Measurements from ENCODE around the gene NME7. TPM values are rescaled to one million over a fixed set of nuclear protein-coding genes. Genes with fewer than 3 reads are reported as not detected.

The NME7 gene
- total and polyA plus RNA-seq, 3 experiments from 2014 or later = 21.7 to 28.3 (median 25.3) TPM

DNA sequence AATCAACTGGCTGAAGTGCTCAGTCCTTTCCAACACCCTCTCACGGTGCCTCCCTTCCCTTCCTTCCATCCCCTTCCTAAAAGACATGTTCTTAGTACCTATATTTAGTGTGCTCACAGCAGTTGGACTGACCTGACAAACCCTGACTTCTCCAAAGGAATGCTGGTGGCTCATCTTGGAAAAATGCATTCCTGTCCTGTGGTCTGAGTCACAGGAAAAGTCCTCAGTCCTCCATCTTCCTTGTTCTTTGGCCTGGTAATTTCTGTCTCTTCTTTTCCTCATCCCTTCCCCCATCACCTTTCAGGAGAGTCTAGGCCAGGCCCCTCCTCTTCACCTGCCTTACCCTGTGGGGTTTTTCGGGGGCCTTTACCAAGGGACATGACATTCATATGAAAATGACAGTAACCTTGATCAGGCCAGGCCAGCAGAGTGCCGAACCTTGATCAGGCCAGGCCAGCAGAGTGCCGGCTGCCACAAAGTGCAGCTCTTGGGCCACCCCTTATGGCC, 253.9 kb downstream of the NME7 start:
- CTCF ChIA-PET = no interaction called here
- H3K36me3 ChIP-seq (ENCODE audit: insufficient read depth, low read length) = no peaks in the 10 kb centered on the region

GRCh38 chr1:169112241-169112640, 255.4 kb downstream of the NME7 start:
- H3K27me3 Mint-ChIP-seq = no peaks in the 10 kb centered on the region
- Histone ChIP-seq H3K9me3 (ENCODE audit: low read length) (no peaks in the 10 kb centered on the region), H3K4me3 (ENCODE audit: low read length) (no peak overlapping the region), H3K4me1 (ENCODE audit: insufficient read depth, low read length) (peaks cover 20% of the 10 kb centered on the region), H3K27ac (ENCODE audit: low read depth, low read length) (no peak overlapping the region), H3K27me3 (ENCODE audit: insufficient read depth, low read length, poor library complexity, severe bottlenecking) (peaks cover 2% of the 10 kb centered on the region), H3K36me3 (ENCODE audit: insufficient read depth, low read length) (no peaks in the 10 kb centered on the region)
- peaks cover 23 to 35% (median 29%) of the 10 kb centered on the region in 3 donors for H3K4me1 Mint-ChIP-seq
- no peak for DNase-seq
- peaks cover 0 to 11% (median 0%) of the 10 kb centered on the region in 3 donors for H3K36me3 Mint-ChIP-seq
- no peak overlapping the region for H3K4me3 Mint-ChIP-seq
- no peaks in the 10 kb centered on the region for H3K9me3 Mint-ChIP-seq
- ChIA-PET CTCF (no interaction called here), POLR2A (no interaction called here)
- H3K27ac Mint-ChIP-seq = peak overlapping the region in 1 of 8 donors; percentile 58

More for the DNA sequence above, 253.9 kb downstream of the NME7 start:
- no peak overlapping the region for H3K4me3 Mint-ChIP-seq
- Histone ChIP-seq H3K27me3 (ENCODE audit: insufficient read depth, low read length, poor library complexity, severe bottlenecking) (no peaks in the 10 kb centered on the region), H3K4me1 (ENCODE audit: insufficient read depth, low read length) (peaks cover 11% of the 10 kb centered on the region), H3K4me3 (ENCODE audit: low read length) (no peak overlapping the region), H3K9me3 (ENCODE audit: low read length) (no peaks in the 10 kb centered on the region), H3K27ac (ENCODE audit: low read depth, low read length) (no peak overlapping the region)
- peaks cover 0 to 14% (median 0%) of the 10 kb centered on the region in 3 donors for H3K36me3 Mint-ChIP-seq
- H3K27me3 Mint-ChIP-seq = no peaks in the 10 kb centered on the region
- H3K4me1 Mint-ChIP-seq = peaks cover 20 to 21% (median 21%) of the 10 kb centered on the region in 3 donors
- DNase-seq = no peak
- POLR2A ChIA-PET = no interaction called here
- no peak overlapping the region for H3K27ac Mint-ChIP-seq
- no peaks in the 10 kb centered on the region for H3K9me3 Mint-ChIP-seq

- no peaks in the 10 kb centered on the region for H3K9me3 ChIP-seq (ENCODE audit: low read length)
- Mint-ChIP-seq H3K4me3 (no peak overlapping the region), H3K9me3 (no peaks in the 10 kb centered on the region), H3K4me1 (peaks cover 27 to 38% (median 33%) of the 10 kb centered on the region in 3 donors), H3K36me3 (peaks cover 0 to 7% (median 0%) of the 10 kb centered on the region in 3 donors), H3K27me3 (no peaks in the 10 kb centered on the region), H3K27ac (no peak overlapping the region)
- H3K27me3 ChIP-seq (ENCODE audit: insufficient read depth, low read length, poor library complexity, severe bottlenecking) = peaks cover 4% of the 10 kb centered on the region
- CTCF ChIA-PET = interaction anchor here (1.5 kb wide), 1 partner anchor 769 kb away, joined by 5 read pairs; no protein-coding TSS in a partner anchor
- H3K4me3 ChIP-seq (ENCODE audit: low read length) = no peak overlapping the region
- peaks cover 23% of the 10 kb centered on the region for H3K4me1 ChIP-seq (ENCODE audit: insufficient read depth, low read length)
- H3K36me3 ChIP-seq (ENCODE audit: insufficient read depth, low read length) = no peaks in the 10 kb centered on the region
- POLR2A ChIA-PET = no interaction called here
- H3K27ac ChIP-seq (ENCODE audit: low read depth, low read length) = no peak overlapping the region
- DNase-seq = no peak
These were observed 256.1 kb downstream of the NME7 start for GRCh38 chr1:169111472-169111871.

DNA sequence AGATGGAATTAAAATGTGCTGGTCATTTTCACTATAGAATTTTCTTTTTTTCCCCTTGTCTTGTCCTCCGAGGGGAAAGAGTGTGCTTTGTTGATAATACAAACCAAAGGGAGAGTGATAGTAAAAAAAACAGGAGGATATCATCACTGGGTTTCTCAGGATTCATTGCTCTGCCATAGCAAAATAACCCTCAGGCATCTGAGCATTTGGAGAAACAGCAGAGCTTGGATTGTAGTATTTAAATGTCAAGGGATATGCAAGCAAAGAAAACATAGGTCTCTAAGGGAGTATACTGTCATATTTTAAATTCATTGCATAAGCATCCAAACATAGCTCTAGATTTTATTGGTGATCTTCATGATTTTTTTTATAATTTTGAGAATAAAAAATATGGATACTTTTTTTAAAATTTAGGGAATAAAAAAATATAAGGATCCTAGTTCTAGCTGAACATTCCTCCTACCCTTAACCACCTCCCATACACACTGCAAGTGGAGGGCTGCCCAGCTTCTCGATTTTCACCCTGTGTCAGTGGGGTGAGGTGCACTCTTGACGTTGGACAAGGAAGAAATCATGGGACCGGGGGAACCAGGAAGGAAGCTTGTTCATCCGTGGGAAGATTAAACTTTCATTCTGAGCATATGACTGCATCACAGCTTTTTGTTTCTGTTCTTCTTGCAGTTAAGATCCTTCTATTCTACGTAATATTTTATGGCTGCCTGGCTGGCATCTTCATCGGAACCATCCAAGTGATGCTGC, 256.7 kb downstream of the NME7 start:
- Histone ChIP-seq H3K4me3 (ENCODE audit: low read length) (no peak overlapping the region), H3K4me1 (ENCODE audit: insufficient read depth, low read length) (peaks cover 23% of the 10 kb centered on the region), H3K9me3 (ENCODE audit: low read length) (no peaks in the 10 kb centered on the region), H3K27ac (ENCODE audit: low read depth, low read length) (no peak overlapping the region), H3K27me3 (ENCODE audit: insufficient read depth, low read length, poor library complexity, severe bottlenecking) (peaks cover 4% of the 10 kb centered on the region), H3K36me3 (ENCODE audit: insufficient read depth, low read length) (no peaks in the 10 kb centered on the region)
- H3K4me1 Mint-ChIP-seq = peaks cover 23 to 34% (median 29%) of the 10 kb centered on the region in 3 donors
- peak overlapping the region in 1 of 8 donors; percentile 34 for H3K27ac Mint-ChIP-seq
- H3K27me3 Mint-ChIP-seq = no peaks in the 10 kb centered on the region
- H3K36me3 Mint-ChIP-seq = peaks cover 0 to 7% (median 2%) of the 10 kb centered on the region in 3 donors
- no peaks in the 10 kb centered on the region for H3K9me3 Mint-ChIP-seq
- CTCF ChIA-PET = interaction anchor here (1.5 kb wide), 1 partner anchor 768 kb away, joined by 5 read pairs; no protein-coding TSS in a partner anchor
- H3K4me3 Mint-ChIP-seq = peak overlapping the region in 5 of 7 donors; percentile 4 to 81 (median 65)
- POLR2A ChIA-PET = no interaction called here
- DNase-seq = no peak

DNA sequence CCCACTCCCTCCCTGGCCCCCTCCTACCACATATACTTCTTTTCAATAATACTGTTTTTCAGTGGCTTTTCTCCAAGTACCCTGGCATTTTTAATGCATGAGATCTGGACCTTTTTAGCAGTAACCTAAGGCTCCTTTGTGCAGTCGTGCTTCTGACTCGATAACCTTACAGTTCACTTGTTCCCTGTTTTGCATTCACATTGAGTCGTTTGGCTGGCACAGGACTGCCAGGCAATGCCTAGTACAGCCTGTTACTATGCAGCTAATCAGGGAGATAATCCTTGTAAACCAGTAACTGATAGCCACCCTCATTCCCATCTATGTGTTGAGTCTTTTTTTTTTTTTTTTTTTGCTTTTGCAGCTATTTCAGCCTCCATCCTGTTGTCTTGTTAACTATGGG, 257.4 kb downstream of the NME7 start:
- POLR2A ChIA-PET = no interaction called here

GRCh38 chr1:169109561-169110134, 257.9 kb downstream of the NME7 start:
- peaks cover 0 to 3% of the 10 kb centered on the region in 2 donors for H3K27me3 Mint-ChIP-seq
- no peaks in the 10 kb centered on the region for H3K9me3 Mint-ChIP-seq
- H3K27me3 ChIP-seq (ENCODE audit: insufficient read depth, low read length, poor library complexity, severe bottlenecking) = peaks cover 4% of the 10 kb centered on the region
- H3K27ac ChIP-seq (ENCODE audit: low read depth, low read length) = no peak overlapping the region
- H3K36me3 Mint-ChIP-seq = peaks cover 0 to 7% (median 2%) of the 10 kb centered on the region in 3 donors
- H3K9me3 ChIP-seq (ENCODE audit: low read length) = no peaks in the 10 kb centered on the region
- peak overlapping the region in 5 of 7 donors; percentile 45 to 81 (median 66) for H3K4me3 Mint-ChIP-seq
- DNase-seq = no peak
- H3K27ac Mint-ChIP-seq = peak overlapping the region in 6 of 8 donors; percentile 1 to 73 (median 14)
- H3K36me3 ChIP-seq (ENCODE audit: insufficient read depth, low read length) = no peaks in the 10 kb centered on the region
- H3K4me3 ChIP-seq (ENCODE audit: low read length) = no peak overlapping the region
- peaks cover 23 to 41% (median 37%) of the 10 kb centered on the region in 3 donors for H3K4me1 Mint-ChIP-seq
- ChIA-PET POLR2A (no interaction called here), CTCF (no interaction called here)
- peaks cover 30% of the 10 kb centered on the region for H3K4me1 ChIP-seq (ENCODE audit: insufficient read depth, low read length)

More for the DNA sequence above, 257.4 kb downstream of the NME7 start:
- peak overlapping the region in 5 of 8 donors; percentile 4 to 73 (median 34) for H3K27ac Mint-ChIP-seq
- DNase-seq = no peak
- no peak overlapping the region for H3K4me3 ChIP-seq (ENCODE audit: low read length)
- H3K27me3 Mint-ChIP-seq = peaks cover 0 to under 1% of the 10 kb centered on the region in 2 donors
- peaks cover 4% of the 10 kb centered on the region for H3K27me3 ChIP-seq (ENCODE audit: insufficient read depth, low read length, poor library complexity, severe bottlenecking)
- H3K36me3 Mint-ChIP-seq = peaks cover 0 to 7% (median 2%) of the 10 kb centered on the region in 3 donors
- peaks cover 23 to 36% (median 31%) of the 10 kb centered on the region in 3 donors for H3K4me1 Mint-ChIP-seq
- CTCF ChIA-PET = interaction anchor here (1.5 kb wide), 1 partner anchor 768 kb away, joined by 5 read pairs; no protein-coding TSS in a partner anchor
- H3K27ac ChIP-seq (ENCODE audit: low read depth, low read length) = no peak overlapping the region
- no peaks in the 10 kb centered on the region for H3K9me3 ChIP-seq (ENCODE audit: low read length)
- no peaks in the 10 kb centered on the region for H3K36me3 ChIP-seq (ENCODE audit: insufficient read depth, low read length)
- no peaks in the 10 kb centered on the region for H3K9me3 Mint-ChIP-seq
- peak overlapping the region; percentile 15 to 81 (median 65) for H3K4me3 Mint-ChIP-seq
- peaks cover 26% of the 10 kb centered on the region for H3K4me1 ChIP-seq (ENCODE audit: insufficient read depth, low read length)

GRCh38 chr1:169108863-169109560, 258.6 kb downstream of the NME7 start:
- Mint-ChIP-seq H3K4me1 (peaks cover 23 to 43% (median 38%) of the 10 kb centered on the region in 3 donors), H3K9me3 (no peaks in the 10 kb centered on the region), H3K36me3 (peaks cover 0 to 7% (median 2%) of the 10 kb centered on the region in 3 donors), H3K27ac (peak overlapping the region in 3 of 8 donors; percentile 13 to 73 (median 48)), H3K27me3 (peaks cover 0 to 3% of the 10 kb centered on the region in 2 donors), H3K4me3 (peak overlapping the region in 5 of 7 donors; percentile 48 to 91 (median 81))
- no peak for DNase-seq
- H3K27ac ChIP-seq (ENCODE audit: low read depth, low read length) = no peak overlapping the region
- no peaks in the 10 kb centered on the region for H3K9me3 ChIP-seq (ENCODE audit: low read length)
- no peak overlapping the region for H3K4me3 ChIP-seq (ENCODE audit: low read length)
- POLR2A ChIA-PET = no interaction called here
- no peaks in the 10 kb centered on the region for H3K36me3 ChIP-seq (ENCODE audit: insufficient read depth, low read length)
- peaks cover 30% of the 10 kb centered on the region for H3K4me1 ChIP-seq (ENCODE audit: insufficient read depth, low read length)
- peaks cover 4% of the 10 kb centered on the region for H3K27me3 ChIP-seq (ENCODE audit: insufficient read depth, low read length, poor library complexity, severe bottlenecking)
- CTCF ChIA-PET = interaction anchor here (1.0 kb wide), 1 partner anchor 240 kb away, joined by 3 read pairs; no protein-coding TSS in a partner anchor

All from CD8-positive, alpha-beta memory T cell (primary cell).